GM12878 (cell line): Measurements from ENCODE around the gene NFATC3. TPM values are rescaled to one million over a fixed set of nuclear protein-coding genes. Genes with fewer than 3 reads are reported as not detected.
A peak's percentile ranks its signal among the peaks of the same experiment; 100 is the strongest.

Source experiments
- CEBPZ ChIP-seq: fragments of 150-350 bp; IDR thresholded peaks from 2 replicates; pipeline ENCODE4 v1.6.1; 2016; ENCODE audit warnings: low read depth, low read length
- CHD1 ChIP-seq: IDR thresholded peaks from 2 replicates; pipeline ENCODE4 v1.6.1; 2012; ENCODE audit warnings: low read depth, low read length, improper control_type of control experiment
- DPF2 ChIP-seq: fragments of 450-650 bp; IDR thresholded peaks from 2 replicates; pipeline ENCODE4 v1.6.1; 2017; ENCODE audit warnings: mild to moderate bottlenecking
- E2F4 ChIP-seq: IDR thresholded peaks from 2 replicates; pipeline ENCODE4 v1.6.1; 2012; ENCODE audit warnings: low read depth, low read length, improper control_type of control experiment
- IKZF1 ChIP-seq: fragments of 450-650 bp; conservative IDR thresholded peaks from 2 replicates; pipeline ENCODE4 v1.6.1; 2017; ENCODE audit warnings: antibody characterized with exemption, mild to moderate bottlenecking
- MEF2B ChIP-seq: fragments of 450-650 bp; IDR thresholded peaks from 2 replicates; pipeline ENCODE4 v1.6.1; 2018; ENCODE audit warnings: mild to moderate bottlenecking, moderate library complexity; ENCODE audit not compliant: partially characterized antibody, poor library complexity, severe bottlenecking
- PAX5 ChIP-seq: IDR thresholded peaks from 2 replicates; pipeline ENCODE4 v1.6.1; 2011; ENCODE audit warnings: low read depth, low read length, borderline replicate concordance
- POLR2A ChIP-seq: IDR thresholded peaks from 2 replicates; pipeline ENCODE4 v1.6.1; 2011; ENCODE audit warnings: low read depth, mild to moderate bottlenecking, low read length
- POU2F2 ChIP-seq: IDR thresholded peaks from 3 replicates; pipeline ENCODE4 v1.6.1; 2011; ENCODE audit warnings: low read depth, mild to moderate bottlenecking, low read length, borderline replicate concordance
- PRDM15 ChIP-seq: fragments of 450-650 bp; formaldehyde crosslinking; IDR thresholded peaks from 2 replicates; pipeline ENCODE4 v1.4.0; 2020; ENCODE audit warnings: mild to moderate bottlenecking, moderate library complexity
- RBBP5 ChIP-seq: fragments of 200-600 bp; sonication (generic); conservative IDR thresholded peaks from 2 replicates; pipeline ENCODE4 v1.6.1; 2016
- SMAD1 ChIP-seq: fragments of 450-650 bp; IDR thresholded peaks from 2 replicates; pipeline ENCODE4 v1.6.1; 2018; ENCODE audit warnings: mild to moderate bottlenecking, low read depth; ENCODE audit not compliant: partially characterized antibody
- SMAD5 ChIP-seq: IDR thresholded peaks from 2 replicates; pipeline ENCODE4 v1.6.1; 2016; ENCODE audit warnings: antibody characterized with exemption, low read depth
- STAT1 ChIP-seq: fragments of 450-650 bp; conservative IDR thresholded peaks from 2 replicates; pipeline ENCODE4 v1.6.1; 2014; ENCODE audit warnings: antibody characterized with exemption, mild to moderate bottlenecking
- ZNF24 ChIP-seq: fragments of 450-650 bp; IDR thresholded peaks from 2 replicates; pipeline ENCODE4 v1.6.1; 2017; ENCODE audit warnings: antibody characterized with exemption, mild to moderate bottlenecking
- ZNF687 ChIP-seq: fragments of 450-650 bp; IDR thresholded peaks from 2 replicates; pipeline ENCODE4 v1.6.1; 2017; ENCODE audit warnings: mild to moderate bottlenecking, moderate library complexity
- polyA plus RNA-seq, 11 experiments: library from polyadenylated mRNA; depleted of rRNA in 4 of 11; unstranded in 6 of 11; stranded (reverse) in 5 of 11; fragments of >200 nt; fragmentation: Nextera tagmentation in 4 of 11; fragmentation: Illumina TruSeq in 1 of 11; extraction: Ambion mirVana in 4 of 11; extraction: Trizol in 1 of 11; gene quantifications; 1 replicate in 1 of 11; 2 replicates in 10 of 11; pipeline versions ENCODE4 v1.2.1 to v1.2.3, GENCODE V29; 2011 to 2016; ENCODE audit warnings: inconsistent platforms in 2 of 11, missing spikeins in 2 of 11, low read depth in 1 of 11
- total RNA-seq, 4 experiments: library from RNA; depleted of rRNA in 3 of 4; stranded (reverse); fragments of >200 nt in 3 of 4; fragmentation: Illumina TruSeq in 1 of 4; extraction: Trizol in 1 of 4; gene quantifications; 2 replicates each; pipeline versions ENCODE4 v1.2.1 to v1.2.3, GENCODE V29; 2013 to 2021

Gene NFATC3
- total and polyA plus RNA-seq, 10 of the 15 experiments (the other 5 are each of a cell fraction or from before 2014, with no cell fraction given): 4.2 to 37.6 (median 24.9) TPM

- peak; percentile 98 for TF ChIP-seq ZNF687
- peak; percentile 35; the same call in 1 of the 2 replicates for TF ChIP-seq PAX5
- no peak for TF ChIP-seq STAT1
- peak; percentile 63; the same call in 1 of the 3 replicates for TF ChIP-seq POU2F2
- peak; percentile 70 for TF ChIP-seq SMAD1
- peak; percentile 64 for TF ChIP-seq DPF2
- TF ChIP-seq CEBPZ: no peak
- TF ChIP-seq PRDM15 (CRISPR knock-in tag): no peak
- peak; percentile 71 for TF ChIP-seq IKZF1
- peak; percentile 93 for TF ChIP-seq POLR2A
- TF ChIP-seq ZNF24: no peak
- peak; percentile 33 for TF ChIP-seq MEF2B
- TF ChIP-seq SMAD5: no peak; the same call in 1 of the 2 replicates
- TF ChIP-seq RBBP5: no peak
- no peak for TF ChIP-seq CHD1
- TF ChIP-seq E2F4: 0 out of 2 replicates have a peak, but pooled peaks have one; percentile 7
Measured at GRCh38 chr16:68084504-68085258, 489 bp upstream of the NFATC3 start (continued).
